Panc1 (cell line): Measurements from ENCODE around the gene KHDC4. TPM values are rescaled to one million over a fixed set of nuclear protein-coding genes. Genes with fewer than 3 reads are reported as not detected.

Source experiments
- ATAC-seq: fragments of 200-7000 bp; cut with Tn5 transposase; 2 replicates; pipeline ENCODE4 v1.9.1; 2020; ENCODE audit warnings: mild to moderate bottlenecking, moderate library complexity
- BruUV-seq: library from RNA; stranded (reverse); fragments of 400-500 nt; replicated peaks from 2 replicates; lab custom pipeline; 2021; lab: Mats Ljungman, UMichigan
- CTCF ChIA-PET: fragments of 300-600 bp; sonication (Branson Sonifier 250); formaldehyde crosslinking; loops from one replicate; lab custom pipeline; 2022; ENCODE audit warnings: antibody characterized with exemption; lab: Charles Lee
- POLR2A ChIA-PET: fragments of 300-600 bp; sonication (Branson Sonifier 250); formaldehyde crosslinking; loops from one replicate; lab custom pipeline; 2022; ENCODE audit warnings: antibody characterized with exemption; lab: Charles Lee
- DNase-seq: peaks from one replicate; pipeline ENCODE4 v3.0.0-alpha.2; 2010; ENCODE audit warnings: low read depth, low spot score
- H3K27ac ChIP-seq: 2 replicates; pipeline ENCODE4 v1.5.1; 2011; ENCODE audit warnings: mild to moderate bottlenecking, low read length, inconsistent platforms
- H3K27me3 ChIP-seq: fragments of 200-500 bp; sonication (Bioruptor generic); 2 replicates; pipeline ENCODE4 v1.6.0; 2014; ENCODE audit warnings: low read length, inconsistent platforms; ENCODE audit not compliant: control insufficient read depth, insufficient read depth
- H3K36me3 ChIP-seq: fragments of 200-500 bp; sonication (Bioruptor generic); 2 replicates; pipeline ENCODE4 v1.5.1; 2014; ENCODE audit warnings: inconsistent platforms, mild to moderate bottlenecking, low read length, moderate library complexity; ENCODE audit not compliant: control insufficient read depth, insufficient read depth
- H3K4me1 ChIP-seq: 2 replicates; pipeline ENCODE4 v1.5.1; 2011; ENCODE audit warnings: inconsistent platforms, mild to moderate bottlenecking, low read length, moderate library complexity; ENCODE audit not compliant: control insufficient read depth, insufficient read depth
- H3K4me3 ChIP-seq, 2 experiments: 2 replicates each; pipeline ENCODE4 v1.5.1; 2011 to 2012; ENCODE audit warnings: low read depth in 2 of 2, low read length in 2 of 2, mild to moderate bottlenecking in 2 of 2, inconsistent platforms in 1 of 2, moderate library complexity in 1 of 2
- H3K9me3 ChIP-seq: fragments of 200-500 bp; sonication (Bioruptor generic); 2 replicates; pipeline ENCODE4 v1.5.1; 2014; ENCODE audit warnings: low read depth, mild to moderate bottlenecking, inconsistent platforms, low read length, moderate library complexity; ENCODE audit not compliant: control insufficient read depth, insufficient read depth
- CTCF ChIP-seq: fragments of 450-650 bp; IDR thresholded peaks from 2 replicates; pipeline ENCODE4 v1.5.1; 2017; ENCODE audit warnings: mild to moderate bottlenecking
- POLR2AphosphoS5 ChIP-seq: IDR thresholded peaks from 2 replicates; pipeline ENCODE4 v1.6.1; 2012; ENCODE audit warnings: mild to moderate bottlenecking, low read depth, low read length, moderate library complexity
- SIN3A ChIP-seq: IDR thresholded peaks from 2 replicates; pipeline ENCODE4 v1.6.1; 2012; ENCODE audit warnings: low read depth, mild to moderate bottlenecking, low read length, moderate library complexity, borderline replicate concordance; ENCODE audit not compliant: insufficient read depth
- TCF7L2 ChIP-seq: IDR thresholded peaks from 2 replicates; pipeline ENCODE4 v1.6.1; 2011; ENCODE audit warnings: mild to moderate bottlenecking, low read depth, low read length, inconsistent platforms
- in situ Hi-C: cut with HindIII; loops from 2 replicates; pipeline ENCODE4 v1.10.0; 2016; ENCODE audit warnings: low sequenced_read_pairs, low pct_unique_long_range_greater_than_20kb
- intact Hi-C: fragments of 100-400 bp; cut with micrococcal nuclease; formaldehyde crosslinking; loops from one replicate; pipeline ENCODE4 v1.10.0; 2022; ENCODE audit not compliant: unreplicated experiment
- total RNA-seq: library from RNA; stranded (reverse); gene quantifications from one replicate; pipeline ENCODE4 v1.2.1, GENCODE V29; 2021; ENCODE audit not compliant: unreplicated experiment
- TF ChIP-seq, protein P1 (sequence below), 2 experiments: IDR thresholded peaks; 2 replicates each; pipeline ENCODE4 v1.6.1; 2011 to 2012; ENCODE audit warnings: low read depth in 2 of 2, control low read depth in 1 of 2, low read length in 1 of 2, mild to moderate bottlenecking in 1 of 2, moderate library complexity in 1 of 2; ENCODE audit not compliant: insufficient read depth in 1 of 2

The KHDC4 gene
- total RNA-seq, 1 experiment from 2014 or later: 80.4 TPM

- ATAC-seq (no peak), DNase-seq (no peak)
- Histone ChIP-seq H3K27ac (no peak overlapping the region), H3K36me3 (peaks cover 2% of the 10 kb centered on the region; the same call in 1 of the 2 replicates), H3K9me3 (no peaks in the 10 kb centered on the region), H3K27me3 (no peaks in the 10 kb centered on the region), H3K4me3 (no peak overlapping the region), H3K4me1 (peaks cover 66% of the 10 kb centered on the region)
- BruUV-seq: no TSS peak
- TF ChIP-seq SIN3A (no peak), POLR2AphosphoS5 (no peak), TCF7L2 (no peak), CTCF (no peak)
- TF ChIP-seq, protein P1, sequence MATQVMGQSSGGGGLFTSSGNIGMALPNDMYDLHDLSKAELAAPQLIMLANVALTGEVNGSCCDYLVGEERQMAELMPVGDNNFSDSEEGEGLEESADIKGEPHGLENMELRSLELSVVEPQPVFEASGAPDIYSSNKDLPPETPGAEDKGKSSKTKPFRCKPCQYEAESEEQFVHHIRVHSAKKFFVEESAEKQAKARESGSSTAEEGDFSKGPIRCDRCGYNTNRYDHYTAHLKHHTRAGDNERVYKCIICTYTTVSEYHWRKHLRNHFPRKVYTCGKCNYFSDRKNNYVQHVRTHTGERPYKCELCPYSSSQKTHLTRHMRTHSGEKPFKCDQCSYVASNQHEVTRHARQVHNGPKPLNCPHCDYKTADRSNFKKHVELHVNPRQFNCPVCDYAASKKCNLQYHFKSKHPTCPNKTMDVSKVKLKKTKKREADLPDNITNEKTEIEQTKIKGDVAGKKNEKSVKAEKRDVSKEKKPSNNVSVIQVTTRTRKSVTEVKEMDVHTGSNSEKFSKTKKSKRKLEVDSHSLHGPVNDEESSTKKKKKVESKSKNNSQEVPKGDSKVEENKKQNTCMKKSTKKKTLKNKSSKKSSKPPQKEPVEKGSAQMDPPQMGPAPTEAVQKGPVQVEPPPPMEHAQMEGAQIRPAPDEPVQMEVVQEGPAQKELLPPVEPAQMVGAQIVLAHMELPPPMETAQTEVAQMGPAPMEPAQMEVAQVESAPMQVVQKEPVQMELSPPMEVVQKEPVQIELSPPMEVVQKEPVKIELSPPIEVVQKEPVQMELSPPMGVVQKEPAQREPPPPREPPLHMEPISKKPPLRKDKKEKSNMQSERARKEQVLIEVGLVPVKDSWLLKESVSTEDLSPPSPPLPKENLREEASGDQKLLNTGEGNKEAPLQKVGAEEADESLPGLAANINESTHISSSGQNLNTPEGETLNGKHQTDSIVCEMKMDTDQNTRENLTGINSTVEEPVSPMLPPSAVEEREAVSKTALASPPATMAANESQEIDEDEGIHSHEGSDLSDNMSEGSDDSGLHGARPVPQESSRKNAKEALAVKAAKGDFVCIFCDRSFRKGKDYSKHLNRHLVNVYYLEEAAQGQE (IDR thresholded peaks at IDR 0.05; ENCODE audit: insufficient read depth in 1 of 2, low read depth in 2 of 2, low read length in 1 of 2): no peak
- POLR2A ChIA-PET: no interaction called here
- intact Hi-C loops (no loop called here), in situ Hi-C loops (no loop called here)
- CTCF ChIA-PET: no interaction called here
Measured at GRCh38 chr1:155973723-155974122, 39.5 kb upstream of the KHDC4 start.

DNA sequence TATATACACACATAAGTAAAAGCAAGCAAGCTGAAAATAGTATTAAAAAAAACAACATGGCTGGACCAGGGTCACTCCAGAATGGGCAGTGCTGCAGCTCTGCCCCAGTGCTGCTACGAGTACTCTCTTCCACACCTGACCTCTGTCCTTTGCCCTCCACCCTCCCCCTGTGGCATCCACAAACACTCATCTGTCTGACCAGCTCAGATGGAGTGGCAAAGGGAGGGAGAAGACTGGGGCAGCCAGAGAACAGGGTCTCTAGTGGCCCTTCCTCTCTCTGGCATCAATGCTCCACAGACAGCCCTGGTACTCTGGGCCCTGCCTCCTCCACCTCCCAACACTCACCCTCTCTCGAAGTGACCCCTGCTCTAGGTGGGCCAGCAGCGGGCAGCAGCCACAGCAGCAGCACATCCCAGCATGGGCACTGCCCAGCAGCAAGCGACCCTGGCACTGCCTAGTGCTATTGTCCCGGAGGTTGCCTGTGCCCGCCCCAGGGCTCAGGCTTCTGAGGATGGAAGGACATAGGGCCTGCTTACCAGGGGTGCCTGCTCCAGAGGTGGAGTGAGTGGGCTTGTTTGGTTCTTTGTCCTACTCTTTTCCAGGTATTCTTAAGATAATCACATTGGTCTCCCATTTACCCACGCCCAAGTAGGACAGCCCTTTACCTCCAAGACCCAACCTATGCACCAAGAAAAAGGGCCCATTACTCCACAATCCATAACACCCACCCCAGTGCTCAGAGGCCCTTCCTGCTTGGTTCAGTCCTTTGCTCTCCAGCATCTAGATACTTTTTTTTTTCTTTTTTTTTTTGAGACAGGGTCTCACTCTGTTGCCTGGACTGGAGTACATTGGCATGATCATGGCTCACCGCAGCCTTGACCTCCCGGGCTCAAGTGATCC, 37.9 kb upstream of the KHDC4 start:
- no peaks in the 10 kb centered on the region for H3K27me3 ChIP-seq
- peaks cover 80% of the 10 kb centered on the region for H3K4me1 ChIP-seq
- ATAC-seq: no peak
- ChIA-PET POLR2A (no interaction called here), CTCF (interaction anchor here (0.7 kb wide), 1 partner anchor 17 kb away, joined by 3 read pairs; no protein-coding TSS in a partner anchor)
- H3K9me3 ChIP-seq: no peaks in the 10 kb centered on the region
- H3K36me3 ChIP-seq: no peaks in the 10 kb centered on the region; the same call in 1 of the 2 replicates
- H3K27ac ChIP-seq: no peak overlapping the region
- intact Hi-C loops: no loop called here
- BruUV-seq: no TSS peak
- no peak for DNase-seq
- in situ Hi-C loops: no loop called here
- H3K4me3 ChIP-seq: no peak overlapping the region
- TF ChIP-seq POLR2AphosphoS5 (no peak), CTCF (no peak), TCF7L2 (no peak), SIN3A (no peak)
- TF ChIP-seq, protein P1 (IDR thresholded peaks at IDR 0.05; ENCODE audit: insufficient read depth in 1 of 2, low read depth in 2 of 2, low read length in 1 of 2): no peak
